Measurements from ENCODE around the gene CRYBB1.
A peak's percentile ranks its signal among the peaks of the same experiment; 100 is the strongest.

CRYBB1 gene

DNA sequence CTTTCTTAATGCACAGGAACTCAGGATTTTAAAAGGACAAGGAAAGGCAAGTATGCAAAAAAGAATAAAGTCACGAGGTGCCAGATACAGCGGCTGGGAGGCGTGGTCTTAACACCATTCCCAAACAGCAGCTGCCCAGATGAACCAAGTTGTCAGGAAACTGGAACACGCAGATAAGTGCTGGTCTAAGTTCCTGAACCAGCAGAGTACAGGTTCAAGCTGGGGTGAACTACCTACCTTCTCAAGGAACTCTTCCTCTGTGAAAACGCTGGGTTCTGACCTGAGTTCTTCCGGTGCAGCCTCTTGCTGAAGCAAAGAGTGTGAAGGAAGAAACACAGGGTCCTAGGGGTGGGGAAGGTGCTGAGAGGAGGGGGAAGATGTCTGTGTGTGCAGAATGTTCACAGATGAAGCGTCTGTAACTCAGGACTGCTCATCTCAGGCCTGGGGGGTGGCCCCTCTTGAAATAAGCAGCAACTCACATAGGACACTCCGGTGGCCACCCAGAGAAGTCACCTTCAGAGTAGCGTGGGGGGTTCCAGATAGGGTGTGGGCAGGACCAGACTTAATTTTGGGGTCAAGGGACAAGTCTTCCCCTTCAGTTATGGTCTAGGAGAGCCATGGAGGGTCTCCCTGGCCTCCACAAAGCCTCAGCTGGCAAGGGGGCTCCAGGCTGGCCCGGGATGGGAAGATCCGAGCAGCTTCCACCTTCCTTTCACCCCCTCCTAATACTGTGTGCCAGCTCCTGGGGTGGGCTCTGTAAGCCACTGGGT lies 31.1 kb downstream of the CRYBB1 start:
- no peaks in the 10 kb centered on the region for H3K9me3 ChIP-seq
- H3K27ac ChIP-seq, result no peak overlapping the region
- H3K36me3 ChIP-seq, result peaks cover 0 to 5% (median 0%) of the 10 kb centered on the region in 3 donors
- H3K4me1 ChIP-seq, result peaks cover 0 to 35% (median 20%) of the 10 kb centered on the region in 4 donors
- no peaks in the 10 kb centered on the region for H3K27me3 ChIP-seq
- DNase-seq, result peak in 1 of 2 donors; percentile 35
- TF ChIP-seq, protein P1, sequence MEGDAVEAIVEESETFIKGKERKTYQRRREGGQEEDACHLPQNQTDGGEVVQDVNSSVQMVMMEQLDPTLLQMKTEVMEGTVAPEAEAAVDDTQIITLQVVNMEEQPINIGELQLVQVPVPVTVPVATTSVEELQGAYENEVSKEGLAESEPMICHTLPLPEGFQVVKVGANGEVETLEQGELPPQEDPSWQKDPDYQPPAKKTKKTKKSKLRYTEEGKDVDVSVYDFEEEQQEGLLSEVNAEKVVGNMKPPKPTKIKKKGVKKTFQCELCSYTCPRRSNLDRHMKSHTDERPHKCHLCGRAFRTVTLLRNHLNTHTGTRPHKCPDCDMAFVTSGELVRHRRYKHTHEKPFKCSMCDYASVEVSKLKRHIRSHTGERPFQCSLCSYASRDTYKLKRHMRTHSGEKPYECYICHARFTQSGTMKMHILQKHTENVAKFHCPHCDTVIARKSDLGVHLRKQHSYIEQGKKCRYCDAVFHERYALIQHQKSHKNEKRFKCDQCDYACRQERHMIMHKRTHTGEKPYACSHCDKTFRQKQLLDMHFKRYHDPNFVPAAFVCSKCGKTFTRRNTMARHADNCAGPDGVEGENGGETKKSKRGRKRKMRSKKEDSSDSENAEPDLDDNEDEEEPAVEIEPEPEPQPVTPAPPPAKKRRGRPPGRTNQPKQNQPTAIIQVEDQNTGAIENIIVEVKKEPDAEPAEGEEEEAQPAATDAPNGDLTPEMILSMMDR (IDR thresholded peaks at IDR 0.05), result no peak
- intact Hi-C loops (cut with DNase I; ENCODE audit: low total_unique reads), result loop anchor here (10.0 kb wide), 1 partner anchor 102 kb away; the partner anchor contains the start of genes HPS4 and SRRD
- no peak overlapping the region for H3K4me3 ChIP-seq

GRCh38 chr22:26585104-26585790 lies 32.6 kb downstream of the CRYBB1 start:
- H3K4me3 ChIP-seq, result no peak overlapping the region
- TF ChIP-seq, protein P1 (IDR thresholded peaks at IDR 0.05), result no peak
- peaks cover 0 to 7% (median 0%) of the 10 kb centered on the region in 3 donors for H3K36me3 ChIP-seq
- H3K9me3 ChIP-seq, result no peaks in the 10 kb centered on the region
- H3K27me3 ChIP-seq, result no peaks in the 10 kb centered on the region
- H3K4me1 ChIP-seq, result peaks cover 0 to 26% (median 16%) of the 10 kb centered on the region in 4 donors
- H3K27ac ChIP-seq, result peak overlapping the region in 1 of 2 donors; percentile 10
- peak; percentile 45 to 78 for DNase-seq
- intact Hi-C loops (cut with DNase I; ENCODE audit: low total_unique reads), result loop anchor here (10.0 kb wide), 1 partner anchor 100 kb away; the partner anchor contains the start of genes HPS4 and SRRD

GRCh38 chr22:26584010-26584409 lies 33.8 kb downstream of the CRYBB1 start:
- Histone ChIP-seq H3K4me3 (no peak overlapping the region), H3K27ac (no peak overlapping the region), H3K36me3 (peaks cover 0 to 7% (median 0%) of the 10 kb centered on the region in 3 donors), H3K9me3 (no peaks in the 10 kb centered on the region), H3K4me1 (peaks cover 0 to 24% (median 12%) of the 10 kb centered on the region in 4 donors), H3K27me3 (no peaks in the 10 kb centered on the region)
- intact Hi-C loops (cut with DNase I; ENCODE audit: low total_unique reads), result loop anchor here (10.0 kb wide), 1 partner anchor 99 kb away; the partner anchor contains the start of genes HPS4 and SRRD
- no peak for DNase-seq
- TF ChIP-seq, protein P1 (IDR thresholded peaks at IDR 0.05), result no peak

GRCh38 chr22:26581633-26582168 lies 36.1 kb downstream of the CRYBB1 start:
- H3K4me1 ChIP-seq, result peaks cover 0 to 17% (median 10%) of the 10 kb centered on the region in 4 donors
- no peaks in the 10 kb centered on the region for H3K9me3 ChIP-seq
- DNase-seq, result no peak
- intact Hi-C loops (cut with DNase I; ENCODE audit: low total_unique reads), result loop anchor here (10.0 kb wide), 1 partner anchor 97 kb away; the partner anchor contains the start of genes HPS4 and SRRD
- no peak overlapping the region for H3K27ac ChIP-seq
- TF ChIP-seq, protein P1 (IDR thresholded peaks at IDR 0.05), result no peak
- H3K4me3 ChIP-seq, result no peak overlapping the region
- peaks cover 0 to 7% (median 0%) of the 10 kb centered on the region in 3 donors for H3K36me3 ChIP-seq
- no peaks in the 10 kb centered on the region for H3K27me3 ChIP-seq

GRCh38 chr22:26581026-26581425 lies 36.8 kb downstream of the CRYBB1 start:
- H3K4me3 ChIP-seq, result no peak overlapping the region
- H3K9me3 ChIP-seq, result no peaks in the 10 kb centered on the region
- H3K27me3 ChIP-seq, result no peaks in the 10 kb centered on the region
- H3K27ac ChIP-seq, result no peak overlapping the region
- intact Hi-C loops (cut with DNase I; ENCODE audit: low total_unique reads), result loop anchor here (10.0 kb wide), 1 partner anchor 96 kb away; the partner anchor contains the start of genes HPS4 and SRRD
- peaks cover 0 to 15% (median 10%) of the 10 kb centered on the region in 4 donors for H3K4me1 ChIP-seq
- DNase-seq, result no peak
- TF ChIP-seq, protein P1 (IDR thresholded peaks at IDR 0.05), result no peak
- peaks cover 0 to 7% (median 0%) of the 10 kb centered on the region in 3 donors for H3K36me3 ChIP-seq
